ENCODE results near the gene APOF. TPM values are rescaled to one million over a fixed set of nuclear protein-coding genes. Genes with fewer than 3 reads are reported as not detected.

APOF gene
- total and polyA plus RNA-seq, 2 of the 13 experiments (the other 11 are each of a cell fraction or from before 2014, with no cell fraction given): 3.3 to 23.9 TPM

DNA sequence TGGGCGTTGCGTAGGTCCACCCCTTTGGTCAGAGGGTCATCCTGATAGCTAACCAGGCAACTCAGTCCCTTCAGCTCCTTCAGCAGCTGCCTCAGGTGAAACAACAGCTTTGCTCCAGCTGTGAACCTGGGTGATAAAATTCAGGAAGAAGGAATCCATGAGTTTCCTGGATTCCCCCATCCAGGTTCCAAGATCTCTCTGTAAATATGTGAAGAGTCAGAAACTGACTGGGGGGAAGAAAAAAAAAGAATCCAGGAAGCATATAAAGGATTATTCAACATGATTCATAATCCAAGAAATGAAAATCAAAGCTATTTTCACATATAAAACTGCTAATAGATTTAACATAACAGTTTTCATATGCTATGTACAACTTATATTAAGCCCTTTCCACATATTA, 11.3 kb downstream of the APOF start (continued):
- TF ChIP-seq, protein P1, sequence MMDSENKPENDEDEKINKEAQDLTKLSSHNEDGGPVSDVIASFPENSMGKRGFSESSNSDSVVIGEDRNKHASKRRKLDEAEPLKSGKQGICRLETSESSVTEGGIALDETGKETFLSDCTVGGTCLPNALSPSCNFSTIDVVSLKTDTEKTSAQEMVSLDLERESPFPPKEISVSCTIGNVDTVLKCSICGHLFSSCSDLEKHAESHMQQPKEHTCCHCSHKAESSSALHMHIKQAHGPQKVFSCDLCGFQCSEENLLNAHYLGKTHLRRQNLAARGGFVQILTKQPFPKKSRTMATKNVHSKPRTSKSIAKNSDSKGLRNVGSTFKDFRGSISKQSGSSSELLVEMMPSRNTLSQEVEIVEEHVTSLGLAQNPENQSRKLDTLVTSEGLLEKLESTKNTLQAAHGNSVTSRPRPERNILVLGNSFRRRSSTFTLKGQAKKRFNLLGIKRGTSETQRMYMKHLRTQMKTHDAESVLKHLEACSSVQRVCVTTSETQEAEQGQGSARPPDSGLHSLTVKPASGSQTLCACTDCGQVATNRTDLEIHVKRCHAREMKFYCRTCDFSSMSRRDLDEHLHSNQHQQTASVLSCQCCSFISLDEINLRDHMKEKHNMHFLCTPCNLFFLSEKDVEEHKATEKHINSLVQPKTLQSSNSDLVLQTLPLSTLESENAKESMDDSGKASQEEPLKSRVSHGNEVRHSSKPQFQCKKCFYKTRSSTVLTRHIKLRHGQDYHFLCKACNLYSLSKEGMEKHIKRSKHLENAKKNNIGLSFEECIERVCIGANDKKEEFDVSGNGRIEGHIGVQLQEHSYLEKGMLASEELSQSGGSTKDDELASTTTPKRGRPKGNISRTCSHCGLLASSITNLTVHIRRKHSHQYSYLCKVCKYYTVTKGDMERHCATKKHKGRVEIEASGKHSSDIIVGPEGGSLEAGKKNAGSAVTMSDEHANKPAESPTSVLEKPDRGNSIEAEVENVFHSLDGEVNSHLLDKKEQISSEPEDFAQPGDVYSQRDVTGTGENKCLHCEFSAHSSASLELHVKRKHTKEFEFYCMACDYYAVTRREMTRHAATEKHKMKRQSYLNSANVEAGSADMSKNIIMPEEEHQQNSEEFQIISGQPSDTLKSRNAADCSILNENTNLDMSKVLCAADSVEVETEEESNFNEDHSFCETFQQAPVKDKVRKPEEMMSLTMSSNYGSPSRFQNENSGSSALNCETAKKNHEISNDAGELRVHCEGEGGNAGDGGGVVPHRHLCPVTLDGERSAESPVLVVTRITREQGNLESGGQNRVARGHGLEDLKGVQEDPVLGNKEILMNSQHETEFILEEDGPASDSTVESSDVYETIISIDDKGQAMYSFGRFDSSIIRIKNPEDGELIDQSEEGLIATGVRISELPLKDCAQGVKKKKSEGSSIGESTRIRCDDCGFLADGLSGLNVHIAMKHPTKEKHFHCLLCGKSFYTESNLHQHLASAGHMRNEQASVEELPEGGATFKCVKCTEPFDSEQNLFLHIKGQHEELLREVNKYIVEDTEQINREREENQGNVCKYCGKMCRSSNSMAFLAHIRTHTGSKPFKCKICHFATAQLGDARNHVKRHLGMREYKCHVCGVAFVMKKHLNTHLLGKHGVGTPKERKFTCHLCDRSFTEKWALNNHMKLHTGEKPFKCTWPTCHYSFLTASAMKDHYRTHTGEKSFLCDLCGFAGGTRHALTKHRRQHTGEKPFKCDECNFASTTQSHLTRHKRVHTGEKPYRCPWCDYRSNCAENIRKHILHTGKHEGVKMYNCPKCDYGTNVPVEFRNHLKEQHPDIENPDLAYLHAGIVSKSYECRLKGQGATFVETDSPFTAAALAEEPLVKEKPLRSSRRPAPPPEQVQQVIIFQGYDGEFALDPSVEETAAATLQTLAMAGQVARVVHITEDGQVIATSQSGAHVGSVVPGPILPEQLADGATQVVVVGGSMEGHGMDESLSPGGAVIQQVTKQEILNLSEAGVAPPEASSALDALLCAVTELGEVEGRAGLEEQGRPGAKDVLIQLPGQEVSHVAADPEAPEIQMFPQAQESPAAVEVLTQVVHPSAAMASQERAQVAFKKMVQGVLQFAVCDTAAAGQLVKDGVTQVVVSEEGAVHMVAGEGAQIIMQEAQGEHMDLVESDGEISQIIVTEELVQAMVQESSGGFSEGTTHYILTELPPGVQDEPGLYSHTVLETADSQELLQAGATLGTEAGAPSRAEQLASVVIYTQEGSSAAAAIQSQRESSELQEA (CRISPR knock-in tag; IDR thresholded peaks at IDR 0.05; ENCODE audit: not compliant biosample characterization): no peak
- TF ChIP-seq, protein P2, sequence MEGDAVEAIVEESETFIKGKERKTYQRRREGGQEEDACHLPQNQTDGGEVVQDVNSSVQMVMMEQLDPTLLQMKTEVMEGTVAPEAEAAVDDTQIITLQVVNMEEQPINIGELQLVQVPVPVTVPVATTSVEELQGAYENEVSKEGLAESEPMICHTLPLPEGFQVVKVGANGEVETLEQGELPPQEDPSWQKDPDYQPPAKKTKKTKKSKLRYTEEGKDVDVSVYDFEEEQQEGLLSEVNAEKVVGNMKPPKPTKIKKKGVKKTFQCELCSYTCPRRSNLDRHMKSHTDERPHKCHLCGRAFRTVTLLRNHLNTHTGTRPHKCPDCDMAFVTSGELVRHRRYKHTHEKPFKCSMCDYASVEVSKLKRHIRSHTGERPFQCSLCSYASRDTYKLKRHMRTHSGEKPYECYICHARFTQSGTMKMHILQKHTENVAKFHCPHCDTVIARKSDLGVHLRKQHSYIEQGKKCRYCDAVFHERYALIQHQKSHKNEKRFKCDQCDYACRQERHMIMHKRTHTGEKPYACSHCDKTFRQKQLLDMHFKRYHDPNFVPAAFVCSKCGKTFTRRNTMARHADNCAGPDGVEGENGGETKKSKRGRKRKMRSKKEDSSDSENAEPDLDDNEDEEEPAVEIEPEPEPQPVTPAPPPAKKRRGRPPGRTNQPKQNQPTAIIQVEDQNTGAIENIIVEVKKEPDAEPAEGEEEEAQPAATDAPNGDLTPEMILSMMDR (CRISPR knock-in tag; IDR thresholded peaks at IDR 0.05): no peak
- TF ChIP-seq ZNF382 (CRISPR knock-in tag; IDR thresholded peaks at IDR 0.05; ENCODE audit: borderline replicate concordance) (no peak), ZNF777 (CRISPR knock-in tag; IDR thresholded peaks at IDR 0.05) (no peak), LCORL (IDR thresholded peaks at IDR 0.05) (no peak), LCORL (CRISPR knock-in tag; IDR thresholded peaks at IDR 0.05) (no peak), HNRNPL (IDR thresholded peaks at IDR 0.05; ENCODE audit: low read depth, low read length) (no peak), PAF1 (CRISPR knock-in tag; IDR thresholded peaks at IDR 0.05) (no peak)
